Gastroesophageal sphincter (tissue), 4 donors: ENCODE results near the gene SOCS2. TPM values are rescaled to one million over a fixed set of nuclear protein-coding genes. Genes with fewer than 3 reads are reported as not detected.

Experiments used
- ATAC-seq: fragments of 150-250 bp; one replicate; pipeline ENCODE4 v1.9.1; 2016; ENCODE audit warnings: mild to moderate bottlenecking, moderate library complexity
- H3K27ac ChIP-seq, 4 donors: fragments of 200-600 bp; sonication (generic) in 3 of 4; 1 replicate in 3 of 4; 2 replicates in 1 of 4; pipeline ENCODE4 v1.5.1; 2016 to 2019
- H3K27me3 ChIP-seq: fragments of 200-600 bp; sonication (generic); one replicate; pipeline ENCODE4 v1.5.1; 2019
- H3K36me3 ChIP-seq, 2 donors: fragments of 200-600 bp; sonication (generic); one replicate each; pipeline ENCODE4 v1.5.1; 2019; ENCODE audit warnings: control low read depth in 1 of 2
- H3K4me1 ChIP-seq, 3 donors: fragments of 200-600 bp; sonication (generic); 1 replicate in 2 of 3; 2 replicates in 1 of 3; pipeline ENCODE4 v1.5.1; 2016 to 2019; ENCODE audit warnings: control low read depth in 2 of 3
- H3K4me3 ChIP-seq, 2 donors: fragments of 200-600 bp; sonication (generic); one replicate each; pipeline ENCODE4 v1.5.1; 2019; ENCODE audit warnings: mild to moderate bottlenecking in 1 of 2, moderate library complexity in 1 of 2
- H3K9me3 ChIP-seq, 3 donors: fragments of 200-600 bp; sonication (generic); one replicate each; pipeline ENCODE4 v1.5.1; 2017 to 2019; ENCODE audit warnings: control low read depth in 2 of 3
- EP300 ChIP-seq: sonication (generic); formaldehyde crosslinking; IDR thresholded peaks from one replicate; pipeline ENCODE4 v1.6.1; 2017; ENCODE audit warnings: antibody characterized with exemption, mild to moderate bottlenecking
- POLR2A ChIP-seq, 2 donors: fragments of 450-650 bp; IDR thresholded peaks; one replicate each; pipeline ENCODE4 v1.6.1; 2017; ENCODE audit warnings: antibody characterized with exemption in 2 of 2, mild to moderate bottlenecking in 2 of 2, moderate library complexity in 1 of 2
- POLR2AphosphoS5 ChIP-seq: sonication (generic); formaldehyde crosslinking; IDR thresholded peaks from one replicate; pipeline ENCODE4 v1.6.1; 2017; ENCODE audit warnings: antibody characterized with exemption
- WGBS, 2 donors: methylation state at CpG; one replicate each; pipeline ENCODE4 v1.1.5; 2018; ENCODE audit warnings: low coverage in 1 of 2; 5-methylcytosine and 5-hydroxymethylcytosine counted together
- total RNA-seq, 4 donors: library from RNA; depleted of rRNA; stranded (reverse); fragments of >200 nt; gene quantifications; one replicate each; pipeline ENCODE4 v1.1.0, GENCODE V29; 2016
- TF ChIP-seq, protein P1 (sequence below), 4 experiments: fragments of 200-600 bp in 2 of 4; fragments of 450-650 bp in 2 of 4; sonication (generic) in 1 of 4; IDR thresholded peaks; one replicate each; pipeline ENCODE4 v1.5.1; 2017 to 2019; ENCODE audit warnings: antibody characterized with exemption in 4 of 4, mild to moderate bottlenecking in 2 of 4, moderate library complexity in 2 of 4

The SOCS2 gene
- total RNA-seq, 4 donors from 2014 or later = 17.6 to 49.4 (median 31.4) TPM

DNA sequence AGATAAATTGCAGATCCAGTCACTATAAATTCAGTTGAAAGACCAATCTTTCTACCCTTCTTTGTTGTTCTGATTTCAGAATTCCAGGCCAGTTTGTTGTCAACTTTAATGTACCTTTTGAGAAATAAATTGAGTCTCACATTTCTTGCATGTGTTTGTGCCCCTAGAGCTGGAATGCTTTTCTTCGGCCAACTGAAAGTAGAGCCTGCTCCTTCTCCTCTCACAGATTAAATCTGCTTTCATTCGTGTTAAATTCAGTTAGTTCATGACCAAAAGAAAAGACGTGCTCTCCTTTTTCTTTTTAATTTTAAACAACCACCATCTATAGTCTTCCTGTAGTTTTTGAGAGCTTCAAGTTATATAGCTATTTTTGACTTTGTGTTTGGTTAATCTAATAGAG lies 22.9 kb downstream of the SOCS2 start:
- H3K9me3 ChIP-seq = no peaks in the 10 kb centered on the region
- H3K4me1 ChIP-seq = peaks cover 0 to 23% (median 0%) of the 10 kb centered on the region in 3 donors
- H3K27ac ChIP-seq = peak overlapping the region in 2 of 4 donors; percentile 49 to 84
- no peaks in the 10 kb centered on the region for H3K27me3 ChIP-seq
- H3K4me3 ChIP-seq = peak overlapping the region; percentile 8 to 19
- no peaks in the 10 kb centered on the region for H3K36me3 ChIP-seq
- ATAC-seq = no peak
- TF ChIP-seq POLR2A (IDR thresholded peaks at IDR 0.05) (no peak), POLR2AphosphoS5 (no peak), EP300 (no peak)
- TF ChIP-seq, protein P1, sequence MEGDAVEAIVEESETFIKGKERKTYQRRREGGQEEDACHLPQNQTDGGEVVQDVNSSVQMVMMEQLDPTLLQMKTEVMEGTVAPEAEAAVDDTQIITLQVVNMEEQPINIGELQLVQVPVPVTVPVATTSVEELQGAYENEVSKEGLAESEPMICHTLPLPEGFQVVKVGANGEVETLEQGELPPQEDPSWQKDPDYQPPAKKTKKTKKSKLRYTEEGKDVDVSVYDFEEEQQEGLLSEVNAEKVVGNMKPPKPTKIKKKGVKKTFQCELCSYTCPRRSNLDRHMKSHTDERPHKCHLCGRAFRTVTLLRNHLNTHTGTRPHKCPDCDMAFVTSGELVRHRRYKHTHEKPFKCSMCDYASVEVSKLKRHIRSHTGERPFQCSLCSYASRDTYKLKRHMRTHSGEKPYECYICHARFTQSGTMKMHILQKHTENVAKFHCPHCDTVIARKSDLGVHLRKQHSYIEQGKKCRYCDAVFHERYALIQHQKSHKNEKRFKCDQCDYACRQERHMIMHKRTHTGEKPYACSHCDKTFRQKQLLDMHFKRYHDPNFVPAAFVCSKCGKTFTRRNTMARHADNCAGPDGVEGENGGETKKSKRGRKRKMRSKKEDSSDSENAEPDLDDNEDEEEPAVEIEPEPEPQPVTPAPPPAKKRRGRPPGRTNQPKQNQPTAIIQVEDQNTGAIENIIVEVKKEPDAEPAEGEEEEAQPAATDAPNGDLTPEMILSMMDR (IDR thresholded peaks at IDR 0.05) = no peak
- 31% methylated on average over 3 of the region's 3 CpGs for WGBS, 2 donors

DNA sequence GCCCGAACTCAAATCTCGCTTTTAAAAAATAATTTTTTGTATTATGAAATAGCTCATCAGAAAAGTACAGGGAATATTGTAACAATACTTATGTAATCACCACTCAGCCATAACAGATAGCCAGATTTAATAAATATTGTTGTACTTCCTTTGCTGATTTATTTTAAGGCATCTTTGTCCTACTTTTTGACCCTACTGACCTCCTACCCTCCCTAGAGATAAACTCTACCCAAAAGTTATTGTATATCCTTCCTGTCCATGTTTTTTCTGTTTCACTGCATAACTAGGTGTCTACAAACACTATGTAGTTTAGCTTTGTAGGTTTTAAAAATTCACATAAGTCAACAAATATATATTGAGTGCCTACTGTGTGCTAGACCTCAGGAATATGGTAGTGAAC lies 25.1 kb downstream of the SOCS2 start:
- TF ChIP-seq, protein P1 (IDR thresholded peaks at IDR 0.05) = no peak
- TF ChIP-seq POLR2A (IDR thresholded peaks at IDR 0.05) (no peak), EP300 (no peak), POLR2AphosphoS5 (no peak)
- Histone ChIP-seq H3K9me3 (no peaks in the 10 kb centered on the region), H3K36me3 (no peaks in the 10 kb centered on the region), H3K27me3 (no peaks in the 10 kb centered on the region), H3K4me3 (no peak overlapping the region), H3K27ac (no peak overlapping the region), H3K4me1 (peaks cover 0 to 16% (median under 1%) of the 10 kb centered on the region in 3 donors)
- 62 to 92% methylated on average over 2 of the region's 2 CpGs for WGBS, 2 donors
- ATAC-seq = no peak

DNA sequence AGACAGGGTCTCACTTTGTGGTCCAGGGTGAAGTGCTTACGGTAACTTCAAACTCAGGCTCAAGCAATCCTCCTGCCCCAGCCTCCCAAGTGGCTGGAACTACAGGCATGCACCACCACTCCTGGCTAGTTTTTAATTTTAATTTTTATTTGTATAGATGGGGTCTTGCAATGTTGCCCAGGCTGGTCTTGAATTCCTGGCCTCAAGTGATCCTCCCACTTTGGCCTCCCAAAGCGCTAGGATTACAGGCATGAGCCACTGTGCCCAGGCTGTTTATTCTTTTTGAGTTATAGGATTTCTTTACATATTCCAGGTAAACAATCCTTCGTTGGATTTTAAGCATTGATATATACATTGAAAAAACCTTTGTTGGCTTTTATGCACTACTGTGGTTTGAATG lies 26.7 kb downstream of the SOCS2 start:
- Histone ChIP-seq H3K9me3 (no peaks in the 10 kb centered on the region), H3K27me3 (no peaks in the 10 kb centered on the region), H3K4me3 (no peak overlapping the region), H3K27ac (no peak overlapping the region), H3K4me1 (peaks cover 4 to 18% (median 10%) of the 10 kb centered on the region in 3 donors), H3K36me3 (no peaks in the 10 kb centered on the region)
- WGBS, 2 donors = 80 to 83% methylated on average over 1 to 3 of the region's 3 CpGs
- ATAC-seq = no peak
- TF ChIP-seq POLR2A (IDR thresholded peaks at IDR 0.05) = no peak
- no peak for TF ChIP-seq POLR2AphosphoS5
- no peak for TF ChIP-seq EP300
- TF ChIP-seq, protein P1 (IDR thresholded peaks at IDR 0.05) = no peak

DNA sequence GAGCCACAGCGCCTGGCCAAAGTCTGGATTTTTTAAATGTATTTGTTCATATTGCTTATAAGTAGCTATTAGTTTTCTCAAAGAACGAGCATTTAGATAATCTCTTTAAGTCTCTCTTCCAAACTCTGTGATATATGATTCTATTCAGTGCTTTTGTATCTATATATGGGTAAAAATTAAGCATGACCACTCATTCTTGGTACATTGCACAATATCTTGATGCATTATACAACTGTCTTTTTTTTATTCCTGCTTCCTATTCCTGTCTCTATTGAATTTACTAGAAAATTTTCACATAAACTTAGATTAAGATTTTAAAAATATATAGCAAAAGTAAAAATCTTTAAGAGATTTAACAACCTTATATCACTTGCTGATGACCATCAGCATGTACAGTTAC lies 29.1 kb downstream of the SOCS2 start:
- 46 to 91% methylated on average over 2 of the region's 2 CpGs for WGBS, 2 donors
- no peak overlapping the region for H3K4me3 ChIP-seq
- H3K27me3 ChIP-seq = no peaks in the 10 kb centered on the region
- H3K4me1 ChIP-seq = peaks cover 4 to 18% (median 10%) of the 10 kb centered on the region in 3 donors
- no peak for ATAC-seq
- no peaks in the 10 kb centered on the region for H3K9me3 ChIP-seq
- H3K36me3 ChIP-seq = no peaks in the 10 kb centered on the region
- TF ChIP-seq POLR2A (IDR thresholded peaks at IDR 0.05) = no peak
- TF ChIP-seq EP300 = no peak
- TF ChIP-seq, protein P1 (IDR thresholded peaks at IDR 0.05) = no peak
- no peak for TF ChIP-seq POLR2AphosphoS5
- H3K27ac ChIP-seq = no peak overlapping the region

DNA sequence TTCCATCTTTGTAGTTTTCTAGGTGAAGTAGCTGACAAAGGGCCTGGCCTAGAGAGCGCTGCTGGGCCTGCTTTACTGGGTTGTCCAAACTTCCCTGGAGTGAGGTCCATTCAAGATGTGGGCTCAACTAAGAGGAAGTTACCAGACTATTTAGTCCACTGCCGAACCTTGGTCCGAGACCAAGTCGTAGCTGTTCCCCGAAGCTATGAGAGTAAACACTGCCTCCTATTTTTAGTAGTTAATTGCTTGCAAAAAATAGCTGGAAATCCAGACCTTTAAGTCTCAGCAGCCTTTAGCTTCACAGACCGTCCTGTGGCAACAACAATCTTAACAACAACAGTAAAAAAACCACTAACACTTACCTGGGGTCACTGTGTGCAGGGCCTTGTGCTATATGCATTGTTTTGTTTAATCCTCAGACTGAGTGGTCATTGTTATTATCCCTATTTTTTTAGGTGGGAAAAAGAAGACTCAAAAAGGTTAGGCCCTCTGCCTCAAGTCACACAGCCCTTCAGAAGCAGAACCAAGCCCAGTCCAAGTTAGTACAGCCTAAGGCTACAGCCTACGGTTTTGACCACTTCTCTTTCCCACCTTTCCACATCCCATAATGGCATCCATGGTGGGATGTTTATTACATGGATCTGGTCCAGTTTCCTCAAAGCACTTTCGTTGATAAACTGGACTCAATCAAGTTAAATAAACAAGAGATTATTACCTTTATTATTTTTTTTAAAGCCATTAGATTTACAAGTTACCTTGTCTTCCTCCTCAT lies 30.6 kb downstream of the SOCS2 start:
- no peaks in the 10 kb centered on the region for H3K9me3 ChIP-seq
- TF ChIP-seq POLR2A (IDR thresholded peaks at IDR 0.05) (no peak), POLR2AphosphoS5 (peak; percentile 56)
- 5 to 11% methylated on average over 2 to 7 of the region's 8 CpGs for WGBS, 2 donors

More for the DNA sequence above, 30.6 kb downstream of the SOCS2 start:
- peaks cover 4 to 18% (median 10%) of the 10 kb centered on the region in 3 donors for H3K4me1 ChIP-seq
- H3K27me3 ChIP-seq = no peaks in the 10 kb centered on the region
- H3K36me3 ChIP-seq = no peaks in the 10 kb centered on the region
- peak overlapping the region in 3 of 4 donors; percentile 29 to 53 (median 33) for H3K27ac ChIP-seq
- ATAC-seq = no peak
- H3K4me3 ChIP-seq = no peak overlapping the region
